Activated CD8-positive, alpha-beta T cell treated with anti-CD3 and anti-CD28 coated beads for 36 hours (primary cell): Measurements from ENCODE around the gene CDK5RAP3. TPM values are rescaled to one million over a fixed set of nuclear protein-coding genes. Genes with fewer than 3 reads are reported as not detected.
A peak's percentile ranks its signal among the peaks of the same experiment; 100 is the strongest.

ENCODE experiments used
- ATAC-seq: fragments of 200-7000 bp; cut with Tn5 transposase; one replicate; pipeline ENCODE4 v1.10.0; 2021; ENCODE audit warnings: mild to moderate bottlenecking, moderate library complexity
- CTCF ChIA-PET: fragments of 350-600 bp; sonication (Branson Sonifier 250); formaldehyde crosslinking; loops from one replicate; lab custom pipeline; 2021; ENCODE audit warnings: antibody characterized with exemption; lab: Charles Lee
- POLR2A ChIA-PET: fragments of 350-600 bp; sonication (Branson Sonifier 250); formaldehyde crosslinking; loops from one replicate; lab custom pipeline; 2021; ENCODE audit warnings: antibody characterized with exemption; lab: Charles Lee
- DNase-seq: peaks from one replicate; pipeline ENCODE4 v3.0.0-alpha.2; 2020
- H3K27ac Mint-ChIP-seq: one replicate; pipeline ENCODE4 v1.8.0; 2021; ENCODE audit warnings: mild to moderate bottlenecking, mixed read lengths
- H3K27me3 Mint-ChIP-seq: one replicate; pipeline ENCODE4 v1.8.0; 2021; ENCODE audit warnings: mixed read lengths
- H3K36me3 Mint-ChIP-seq: one replicate; pipeline ENCODE4 v1.8.0; 2021; ENCODE audit warnings: low read depth, mixed read lengths
- H3K4me1 Mint-ChIP-seq: one replicate; pipeline ENCODE4 v1.8.0; 2021; ENCODE audit warnings: low read depth, mixed read lengths
- H3K4me3 Mint-ChIP-seq: one replicate; pipeline ENCODE4 v1.8.0; 2021; ENCODE audit warnings: mild to moderate bottlenecking, moderate library complexity, mixed read lengths
- H3K9me3 Mint-ChIP-seq: one replicate; pipeline ENCODE4 v1.8.0; 2021; ENCODE audit warnings: mixed read lengths
- intact Hi-C: fragments of 100-400 bp; cut with micrococcal nuclease; formaldehyde crosslinking; loops from one replicate; pipeline ENCODE4 v1.10.0; 2022
- total RNA-seq, 2 experiments: library from RNA; stranded (reverse); gene quantifications; one replicate each; pipeline ENCODE4 v1.2.3, GENCODE V29; 2021
- TF ChIP-seq, protein P1 (sequence below): fragments of 200-600 bp; IDR thresholded peaks from one replicate; pipeline ENCODE4 v1.8.0; 2022; ENCODE audit warnings: antibody characterized with exemption, mild to moderate bottlenecking

The CDK5RAP3 gene
- total RNA-seq, 2 experiments from 2014 or later: 161 to 171 TPM

DNA sequence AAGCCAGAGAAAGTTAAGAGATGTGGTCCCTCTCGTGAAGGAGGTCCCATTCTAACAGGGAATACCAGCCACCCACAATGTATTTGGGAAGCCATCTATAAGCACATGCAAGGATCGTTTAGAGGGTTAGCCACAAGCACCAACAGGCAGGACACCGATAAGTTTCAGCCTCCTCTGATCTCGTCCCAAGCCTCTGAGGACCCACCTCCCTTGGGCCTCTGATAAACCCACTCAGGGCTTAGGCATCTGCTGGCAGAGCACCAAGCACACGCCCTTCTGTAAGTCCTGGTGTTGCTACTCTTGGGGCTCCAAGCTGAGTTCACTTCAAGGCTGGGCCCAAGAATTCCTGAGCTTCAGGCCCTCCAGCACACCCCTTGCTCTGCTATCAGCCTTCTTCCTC, 35.0 kb upstream of the CDK5RAP3 start:
- DNase-seq (no peak), ATAC-seq (no peak)
- no peak overlapping the region for H3K27ac Mint-ChIP-seq
- H3K9me3 Mint-ChIP-seq: peaks cover 2% of the 10 kb centered on the region
- ChIA-PET CTCF (interaction anchor here (1.1 to 10.1 kb wide), 3 partner anchors 12 to 95 kb away, joined by 3 to 83 read pairs (median 4); partner anchors contain the start of genes CDK5RAP3 and SCRN2), POLR2A (interaction anchor here (0.8 kb wide), 1 partner anchor 35 kb away, joined by 3 read pairs; no protein-coding TSS in a partner anchor)
- TF ChIP-seq, protein P1, sequence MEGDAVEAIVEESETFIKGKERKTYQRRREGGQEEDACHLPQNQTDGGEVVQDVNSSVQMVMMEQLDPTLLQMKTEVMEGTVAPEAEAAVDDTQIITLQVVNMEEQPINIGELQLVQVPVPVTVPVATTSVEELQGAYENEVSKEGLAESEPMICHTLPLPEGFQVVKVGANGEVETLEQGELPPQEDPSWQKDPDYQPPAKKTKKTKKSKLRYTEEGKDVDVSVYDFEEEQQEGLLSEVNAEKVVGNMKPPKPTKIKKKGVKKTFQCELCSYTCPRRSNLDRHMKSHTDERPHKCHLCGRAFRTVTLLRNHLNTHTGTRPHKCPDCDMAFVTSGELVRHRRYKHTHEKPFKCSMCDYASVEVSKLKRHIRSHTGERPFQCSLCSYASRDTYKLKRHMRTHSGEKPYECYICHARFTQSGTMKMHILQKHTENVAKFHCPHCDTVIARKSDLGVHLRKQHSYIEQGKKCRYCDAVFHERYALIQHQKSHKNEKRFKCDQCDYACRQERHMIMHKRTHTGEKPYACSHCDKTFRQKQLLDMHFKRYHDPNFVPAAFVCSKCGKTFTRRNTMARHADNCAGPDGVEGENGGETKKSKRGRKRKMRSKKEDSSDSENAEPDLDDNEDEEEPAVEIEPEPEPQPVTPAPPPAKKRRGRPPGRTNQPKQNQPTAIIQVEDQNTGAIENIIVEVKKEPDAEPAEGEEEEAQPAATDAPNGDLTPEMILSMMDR: no peak
- intact Hi-C loops: no loop called here
- H3K4me3 Mint-ChIP-seq: no peak overlapping the region
- H3K4me1 Mint-ChIP-seq: peaks cover 13% of the 10 kb centered on the region
- no peaks in the 10 kb centered on the region for H3K27me3 Mint-ChIP-seq
- H3K36me3 Mint-ChIP-seq: peaks cover 2% of the 10 kb centered on the region

DNA sequence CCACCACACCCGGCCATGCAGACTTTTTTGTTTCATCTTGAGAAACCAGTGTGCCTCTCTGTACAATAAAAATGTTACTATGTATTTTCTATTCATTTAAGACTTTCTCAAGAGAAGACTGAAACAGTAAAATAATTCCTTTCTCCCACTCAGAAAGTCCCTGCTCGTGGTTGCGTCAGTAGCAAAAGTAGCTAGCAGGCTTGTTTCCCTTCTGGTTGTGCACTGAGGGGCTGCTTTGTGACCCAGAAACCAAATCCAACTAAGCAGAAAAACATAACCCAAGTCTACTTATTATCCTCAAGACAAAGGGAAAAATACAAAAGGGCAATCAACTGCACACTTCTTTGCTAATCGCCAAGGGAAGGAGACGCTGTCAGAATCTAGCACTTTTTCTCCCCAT, 33.0 kb upstream of the CDK5RAP3 start:
- intact Hi-C loops: no loop called here
- TF ChIP-seq, protein P1: no peak
- no peak overlapping the region for H3K4me3 Mint-ChIP-seq
- ChIA-PET POLR2A (no interaction called here), CTCF (interaction anchor here (0.7 to 16.3 kb wide), 3 partner anchors 10 to 97 kb away, joined by 5 to 284 read pairs (median 83); partner anchors contain the start of genes CDK5RAP3 and SCRN2)
- H3K9me3 Mint-ChIP-seq: peaks cover 3% of the 10 kb centered on the region
- DNase-seq (no peak), ATAC-seq (no peak)
- no peak overlapping the region for H3K27ac Mint-ChIP-seq
- H3K36me3 Mint-ChIP-seq: peaks cover 3% of the 10 kb centered on the region
- no peaks in the 10 kb centered on the region for H3K27me3 Mint-ChIP-seq
- peaks cover 24% of the 10 kb centered on the region for H3K4me1 Mint-ChIP-seq

DNA sequence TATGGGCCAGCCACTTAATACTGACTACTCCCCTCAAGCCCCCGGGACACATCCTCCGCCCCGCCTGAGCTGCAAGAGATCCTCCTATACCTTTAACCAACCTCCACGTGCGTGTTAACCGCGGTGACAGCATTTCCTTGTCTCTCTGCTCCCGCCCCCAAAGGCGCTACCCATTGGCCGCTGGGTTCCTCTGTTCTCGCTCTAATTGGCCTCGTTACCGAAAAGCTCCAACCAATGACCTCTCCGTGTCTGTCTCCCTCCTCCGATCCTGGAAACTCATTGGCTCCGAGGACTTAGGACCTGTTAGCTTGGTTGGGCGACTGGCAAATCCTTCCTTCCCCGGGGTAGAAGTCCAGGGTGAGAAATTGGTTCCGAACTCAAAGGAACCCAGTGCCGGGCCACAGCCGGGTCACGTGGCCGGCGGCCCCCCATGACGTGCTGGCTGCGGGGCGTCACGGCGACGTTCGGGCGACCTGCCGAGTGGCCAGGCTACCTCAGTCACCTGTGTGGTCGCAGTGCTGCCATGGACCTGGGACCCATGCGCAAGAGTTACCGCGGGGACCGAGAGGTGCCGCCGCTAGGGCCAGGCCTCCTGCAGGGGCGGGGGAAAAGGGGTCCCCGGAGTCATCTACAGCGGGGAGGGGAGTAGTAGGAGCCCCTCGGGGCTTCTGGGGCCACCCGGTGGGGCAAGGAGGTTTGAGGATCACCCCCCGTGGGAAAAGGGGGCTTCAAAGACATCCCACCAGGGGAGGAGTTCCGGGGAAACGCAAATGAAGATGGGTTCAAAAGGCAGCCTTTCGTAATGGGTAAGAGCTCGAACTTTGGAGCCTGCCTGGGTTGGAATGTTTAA, 29.4 kb upstream of the CDK5RAP3 start, which contains the start of gene PNPO:
TSS of gene PNPO (plus strand) at position 326 of the 850 bp plus-strand sequence. CDS start at position 431, 105 bp downstream.
- TF ChIP-seq, protein P1: no peak
- Mint-ChIP-seq H3K9me3 (peaks cover 3% of the 10 kb centered on the region), H3K36me3 (peaks cover 26% of the 10 kb centered on the region), H3K27ac (peak within 1 kb of the TSS; percentile 88), H3K4me3 (peak within 1 kb of the TSS; percentile 84), H3K27me3 (no peaks in the 10 kb centered on the region), H3K4me1 (peaks cover 51% of the 10 kb centered on the region)
- ChIA-PET POLR2A (interaction anchor here (0.6 to 5.0 kb wide), 11 partner anchors 8 to 210 kb away, joined by 3 to 35 read pairs (median 4); partner anchors contain the start of genes CDK5RAP3, LRRC46 and MRPL10), CTCF (interaction anchor here (0.9 to 16.3 kb wide), 13 partner anchors 9 to 695 kb away, joined by 3 to 284 read pairs (median 4); partner anchors contain the start of genes CDK5RAP3, SCRN2 and SP2)
- intact Hi-C loops: loop anchor here (10.0 kb wide), 1 partner anchor 73 kb away; no protein-coding TSS in a partner anchor
- peak; percentile 100 for DNase-seq
- peak; percentile 98 for ATAC-seq

DNA sequence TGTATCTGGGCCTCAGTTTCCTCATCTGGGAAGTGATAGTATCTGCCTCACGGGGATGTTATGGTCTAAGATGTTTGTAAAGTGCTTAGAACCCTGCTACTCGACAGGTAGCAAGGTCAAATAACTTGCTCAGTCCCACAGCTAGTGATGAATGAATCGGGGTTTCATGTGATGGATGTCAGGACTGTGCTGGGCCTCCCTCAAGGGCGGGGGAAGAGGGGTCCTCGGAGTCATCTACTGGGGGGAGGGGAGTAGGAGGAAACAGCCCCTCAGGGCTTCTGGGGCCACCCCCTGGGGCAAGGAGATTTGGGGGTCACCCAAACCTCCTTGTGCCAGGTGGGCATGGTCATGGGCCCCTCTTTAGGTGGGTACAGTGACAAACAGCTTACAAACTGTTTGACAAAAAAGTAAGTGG, 28.8 kb upstream of the CDK5RAP3 start:
- ChIA-PET POLR2A (interaction anchor here (0.6 to 5.0 kb wide), 8 partner anchors 12 to 111 kb away, joined by 3 to 35 read pairs (median 4); partner anchors contain the start of genes CDK5RAP3, LRRC46 and MRPL10), CTCF (interaction anchor here (1.1 to 16.3 kb wide), 11 partner anchors 8 to 694 kb away, joined by 3 to 284 read pairs (median 4); partner anchors contain the start of genes CDK5RAP3, PRR15L and SCRN2)
- TF ChIP-seq, protein P1: no peak
- H3K36me3 Mint-ChIP-seq: peaks cover 33% of the 10 kb centered on the region
- no peaks in the 10 kb centered on the region for H3K27me3 Mint-ChIP-seq
- peak overlapping the region; percentile 84 for H3K4me3 Mint-ChIP-seq
- intact Hi-C loops: loop anchor here (10.0 kb wide), 1 partner anchor 73 kb away; no protein-coding TSS in a partner anchor
- H3K4me1 Mint-ChIP-seq: peaks cover 52% of the 10 kb centered on the region
- DNase-seq (peak; percentile 40), ATAC-seq (no peak)
- peaks cover 3% of the 10 kb centered on the region for H3K9me3 Mint-ChIP-seq
- H3K27ac Mint-ChIP-seq: peak overlapping the region; percentile 88
